GM12872 (cell line): ENCODE measurements around the gene CHM.

Source experiments
- CTCF ChIP-seq: IDR thresholded peaks from 3 replicates; pipeline ENCODE4 v1.5.1; 2011; ENCODE audit warnings: low read depth, mild to moderate bottlenecking, low read length, moderate library complexity; ENCODE audit not compliant: insufficient read depth

Gene CHM

DNA sequence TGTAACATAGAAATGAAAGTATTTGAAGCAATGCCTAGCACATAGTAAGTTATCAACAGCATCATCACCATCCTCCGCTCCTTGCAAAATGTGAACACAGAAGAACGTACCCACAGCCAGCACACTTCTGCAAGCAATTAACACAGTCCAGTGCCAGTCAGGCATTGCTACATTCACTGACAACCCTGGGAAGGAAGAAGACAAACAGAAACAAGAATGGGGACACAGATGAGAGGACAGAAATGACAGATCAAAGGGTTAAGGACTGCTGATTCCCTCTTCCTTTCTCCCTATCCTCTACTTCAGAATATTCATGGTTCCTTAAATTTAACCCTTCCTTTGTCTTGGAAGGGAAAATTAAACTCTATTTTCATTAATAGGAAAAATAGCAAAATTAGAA lies 53.1 kb downstream of the CHM start:
- no peak for TF ChIP-seq CTCF

GRCh38 chrX:85993539-85994197 lies 53.7 kb downstream of the CHM start:
- no peak for TF ChIP-seq CTCF

DNA sequence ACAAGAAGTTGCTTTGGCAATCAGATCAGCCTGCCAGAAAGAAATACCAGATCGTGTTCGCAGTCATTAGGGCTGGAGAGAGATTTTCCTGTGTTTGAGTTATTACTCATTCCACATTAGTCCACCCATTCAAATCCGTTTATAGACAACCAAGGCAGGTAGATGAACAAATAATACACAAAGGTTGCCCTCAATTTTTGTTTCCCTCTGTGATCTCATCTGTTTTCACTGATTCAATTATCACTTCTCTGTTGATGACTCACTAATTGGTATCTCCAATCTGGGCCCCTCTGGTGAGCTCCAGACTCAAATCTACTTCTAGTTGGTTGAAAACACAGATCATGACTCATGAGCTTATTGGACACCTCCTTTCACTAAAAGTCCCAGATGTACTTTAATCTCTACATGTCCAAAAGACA lies 54.5 kb downstream of the CHM start:
- TF ChIP-seq CTCF: no peak

DNA sequence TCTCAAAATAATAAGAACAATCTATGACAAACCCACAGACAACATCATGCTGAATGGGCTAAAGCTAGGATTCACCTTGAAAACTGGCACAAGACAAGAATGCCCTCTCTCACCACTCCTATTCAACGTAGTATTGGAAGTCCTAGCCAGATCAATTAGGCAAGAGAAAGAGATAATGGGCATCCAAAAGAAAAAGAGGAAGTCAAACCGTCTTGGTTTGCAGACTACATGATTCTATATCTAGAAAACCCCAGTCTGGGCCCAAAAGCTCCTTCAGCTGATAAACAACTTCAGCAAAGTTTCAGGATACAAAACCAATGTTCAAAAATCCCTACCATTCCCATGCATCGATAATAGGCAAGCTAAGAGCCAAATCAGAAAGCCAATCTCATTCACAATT lies 59.0 kb downstream of the CHM start:
- TF ChIP-seq CTCF: no peak

DNA sequence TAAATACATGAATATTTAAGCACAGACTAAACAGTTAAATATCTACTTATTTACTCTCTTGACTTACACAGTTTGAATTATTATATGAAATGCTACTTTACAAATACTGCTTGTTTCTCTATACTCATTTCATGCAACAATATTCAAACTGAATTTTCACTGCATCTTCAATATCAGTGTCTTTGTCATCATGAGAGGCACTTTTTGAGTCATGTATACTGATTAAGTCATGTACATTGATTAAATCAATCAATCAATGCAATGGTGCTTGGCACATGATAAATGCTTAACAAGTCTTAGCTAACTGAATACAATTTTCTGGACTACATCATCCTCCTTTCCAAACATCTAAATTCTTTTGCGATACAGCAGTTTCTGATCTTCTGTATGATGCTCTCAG lies 67.1 kb downstream of the CHM start:
- TF ChIP-seq CTCF: no peak

DNA sequence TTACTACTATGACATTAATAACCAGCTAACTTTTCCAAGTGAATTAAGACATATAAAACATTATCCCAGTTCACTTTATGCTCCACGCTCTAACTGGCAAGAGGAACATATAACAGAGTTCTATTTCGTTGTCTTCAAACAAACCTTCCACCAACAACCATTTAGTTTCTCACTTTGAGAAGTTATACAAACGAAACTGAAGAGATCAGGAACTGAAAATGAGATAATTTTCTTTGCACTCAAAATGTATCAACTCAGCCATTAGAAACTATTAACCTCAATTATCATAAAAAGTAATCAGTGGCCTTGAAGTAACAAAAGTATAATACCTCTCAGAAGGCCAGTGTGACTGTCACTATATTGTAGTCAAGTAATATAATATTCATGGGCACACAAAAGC lies 70.1 kb downstream of the CHM start:
- TF ChIP-seq CTCF: no peak

GRCh38 chrX:85964744-85965143 lies 82.6 kb downstream of the CHM start:
- no peak for TF ChIP-seq CTCF
